ENCODE measurements around the gene CENPV. TPM values are rescaled to one million over a fixed set of nuclear protein-coding genes. Genes with fewer than 3 reads are reported as not detected.
"Not testable (repeated sequence)": the region's sequence is repeated elsewhere in the genome, so short reads cannot be mapped to it uniquely, and the experiment has no call there.

Gene CENPV
- total RNA-seq, 2 donors from 2014 or later: 13.7 to 77.8 TPM

DNA sequence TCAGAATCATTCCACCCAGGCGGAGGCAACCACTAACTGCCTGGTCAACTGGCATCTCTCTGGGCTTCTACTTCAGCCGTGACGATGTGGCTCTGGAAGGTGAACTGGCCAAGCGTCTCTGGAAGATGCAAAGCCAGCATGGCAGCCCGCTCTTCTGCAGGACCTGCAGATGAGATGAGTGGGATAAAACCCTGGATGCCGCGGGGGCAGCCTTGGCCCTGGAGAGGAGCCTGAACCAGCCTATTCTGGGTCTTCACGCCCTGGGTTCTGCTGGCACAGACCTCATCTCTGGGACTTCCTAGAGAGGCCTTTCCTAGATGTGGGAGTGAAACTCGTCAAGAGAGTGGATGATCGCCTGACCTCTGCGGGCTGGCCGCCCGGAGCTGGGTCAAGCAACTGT, 38.2 kb upstream of the CENPV start:
- H3K27ac ChIP-seq: no peak overlapping the region
- ATAC-seq (no peak), DNase-seq (no peak)
- H3K4me3 ChIP-seq: no peak overlapping the region
- peaks cover 15% of the 10 kb centered on the region for H3K4me1 ChIP-seq
- WGBS, 2 donors: 96 to 100% methylated on average over 1 to 13 of the region's 13 CpGs
- H3K36me3 ChIP-seq (replicated peaks in 1 of 2; ENCODE audit: insufficient read depth in 1 of 2, low read depth in 2 of 2): no peaks in the 10 kb centered on the region
- no peaks in the 10 kb centered on the region for H3K27me3 ChIP-seq
- H3K9me3 ChIP-seq: no peaks in the 10 kb centered on the region
- TF ChIP-seq POLR2A (IDR thresholded peaks at IDR 0.05): no peak
- no peak for TF ChIP-seq CTCF (IDR thresholded peaks at IDR 0.05)
- intact Hi-C loops (cut with DNase I): loop anchor here (10.0 kb wide), 1 partner anchor 53 kb away; no protein-coding TSS in a partner anchor

DNA sequence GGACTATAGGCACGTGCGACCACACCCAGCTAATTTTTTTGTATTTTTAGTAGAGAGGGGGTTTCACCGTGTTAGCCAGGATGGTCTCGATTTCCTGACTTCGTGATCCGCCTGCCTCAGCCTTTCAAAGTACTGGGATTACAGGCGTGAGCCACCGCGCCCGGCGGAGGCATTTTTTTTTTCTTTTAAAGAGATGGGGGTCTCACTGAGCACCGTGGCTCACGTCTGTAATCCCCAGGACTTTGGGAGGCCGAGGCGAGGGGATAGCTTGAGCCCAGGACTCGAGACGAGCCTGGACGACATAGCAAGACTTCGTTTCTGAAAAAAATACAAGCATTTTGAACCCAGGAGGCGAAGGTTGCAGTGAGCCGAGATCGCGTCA, 32.8 kb upstream of the CENPV start:
- WGBS, 2 donors: 46 to 61% methylated on average over 23 of the region's 23 CpGs
- not testable (repeated sequence) for H3K36me3 ChIP-seq (replicated peaks in 1 of 2; ENCODE audit: insufficient read depth in 1 of 2, low read depth in 2 of 2); H3K4me3 ChIP-seq; DNase-seq; ATAC-seq; H3K9me3 ChIP-seq; H3K27me3 ChIP-seq
- H3K27ac ChIP-seq: peak overlapping the region in 3 of 4 donors; percentile 62 to 80 (median 75)
- peaks cover 47% of the 10 kb centered on the region for H3K4me1 ChIP-seq
- intact Hi-C loops (cut with DNase I): loop anchor here (10.0 kb wide), 1 partner anchor 139 kb away; no protein-coding TSS in a partner anchor

DNA sequence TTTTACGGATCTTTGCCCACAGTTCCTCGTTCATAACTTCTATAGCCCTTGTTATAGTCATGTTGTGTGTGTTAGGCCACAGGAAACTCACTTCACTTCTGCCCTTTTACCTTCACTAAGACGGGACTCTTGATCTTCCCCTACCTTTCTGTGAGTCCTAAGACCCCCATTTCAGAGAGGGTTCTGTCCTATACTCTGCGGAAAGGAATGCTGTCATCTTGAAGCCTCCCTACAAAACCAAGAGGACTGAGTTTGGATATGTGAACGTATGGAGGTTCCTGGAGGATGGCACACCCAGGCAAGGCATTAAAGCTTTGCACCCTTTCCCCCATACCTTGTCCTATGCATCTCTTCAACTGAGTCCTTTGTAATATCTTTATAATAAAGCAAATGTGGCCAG, 31.3 kb upstream of the CENPV start:
- intact Hi-C loops (cut with DNase I): loop anchor here (10.0 kb wide), 1 partner anchor 140 kb away; no protein-coding TSS in a partner anchor
- TF ChIP-seq POLR2A (IDR thresholded peaks at IDR 0.05): no peak
- no peak for TF ChIP-seq CTCF (IDR thresholded peaks at IDR 0.05)
- DNase-seq: no peak
- no peaks in the 10 kb centered on the region for H3K9me3 ChIP-seq
- peaks cover 6% of the 10 kb centered on the region in 2 donors for H3K36me3 ChIP-seq (replicated peaks in 1 of 2; ENCODE audit: insufficient read depth in 1 of 2, low read depth in 2 of 2)
- H3K4me3 ChIP-seq: no peak overlapping the region
- H3K27me3 ChIP-seq: no peaks in the 10 kb centered on the region
- no peak overlapping the region for H3K27ac ChIP-seq
- 67 to 73% methylated on average over 5 of the region's 5 CpGs for WGBS, 2 donors
- peaks cover 56% of the 10 kb centered on the region for H3K4me1 ChIP-seq
- no peak for ATAC-seq

- peaks cover 6% of the 10 kb centered on the region in 2 donors for H3K36me3 ChIP-seq (replicated peaks in 1 of 2; ENCODE audit: insufficient read depth in 1 of 2, low read depth in 2 of 2)
- H3K27me3 ChIP-seq: no peaks in the 10 kb centered on the region
- no peak for TF ChIP-seq CTCF (IDR thresholded peaks at IDR 0.05)
- no peak for TF ChIP-seq POLR2A (IDR thresholded peaks at IDR 0.05)
- H3K9me3 ChIP-seq: no peaks in the 10 kb centered on the region
- intact Hi-C loops (cut with DNase I): loop anchor here (10.0 kb wide), 1 partner anchor 141 kb away; no protein-coding TSS in a partner anchor
- H3K27ac ChIP-seq: no peak overlapping the region
- H3K4me1 ChIP-seq: peaks cover 63% of the 10 kb centered on the region
- no peak overlapping the region for H3K4me3 ChIP-seq
- ATAC-seq (no peak), DNase-seq (no peak)
- WGBS, 2 donors: 75 to 80% methylated on average over 5 of the region's 5 CpGs
These were observed 30.6 kb upstream of the CENPV start for GRCh38 chr17:16383772-16384287.

- H3K4me3 ChIP-seq: no peak overlapping the region
- intact Hi-C loops (cut with DNase I): loop anchor here (10.0 kb wide), 1 partner anchor 142 kb away; no protein-coding TSS in a partner anchor
- DNase-seq (no peak), ATAC-seq (no peak)
- no peaks in the 10 kb centered on the region for H3K9me3 ChIP-seq
- H3K36me3 ChIP-seq (replicated peaks in 1 of 2; ENCODE audit: insufficient read depth in 1 of 2, low read depth in 2 of 2): peaks cover 6% of the 10 kb centered on the region in 2 donors
- H3K27me3 ChIP-seq: no peaks in the 10 kb centered on the region
- H3K27ac ChIP-seq: peak overlapping the region in 1 of 4 donors; percentile 95
- TF ChIP-seq CTCF (IDR thresholded peaks at IDR 0.05): no peak
- TF ChIP-seq POLR2A (IDR thresholded peaks at IDR 0.05): no peak
- 43 to 56% methylated on average over 4 of the region's 4 CpGs for WGBS, 2 donors
- H3K4me1 ChIP-seq: peaks cover 69% of the 10 kb centered on the region
These were observed 29.9 kb upstream of the CENPV start for GRCh38 chr17:16383216-16383615.
